GM21367 (cell line): ENCODE data around the gene TSTD2.
"Not testable (repeated sequence)": the region's sequence is repeated elsewhere in the genome, so short reads cannot be mapped to it uniquely, and the experiment has no call there.

Source experiments
- ATAC-seq: cut with Tn5 transposase; IDR thresholded peaks from one replicate; pipeline ENCODE4 v1.9.1; 2021; ENCODE audit not compliant: unreplicated experiment

The TSTD2 gene

GRCh38 chr9:97593960-97594359, 39.2 kb downstream of the TSTD2 start:
- no peak for ATAC-seq

GRCh38 chr9:97592126-97592525, 41.0 kb downstream of the TSTD2 start:
- no peak for ATAC-seq

GRCh38 chr9:97591535-97591934, 41.6 kb downstream of the TSTD2 start:
- no peak for ATAC-seq

- not testable (repeated sequence) for ATAC-seq
Measured at GRCh38 chr9:97586909-97587308, 46.3 kb downstream of the TSTD2 start.

GRCh38 chr9:97584778-97585177, 48.4 kb downstream of the TSTD2 start:
- not testable (repeated sequence) for ATAC-seq

- ATAC-seq = not testable (repeated sequence)
Measured at GRCh38 chr9:97581590-97581989, 51.6 kb downstream of the TSTD2 start.

GRCh38 chr9:97579914-97580313, 53.3 kb downstream of the TSTD2 start:
- ATAC-seq = no peak

- ATAC-seq = no peak
Measured at GRCh38 chr9:97578846-97579245, 54.3 kb downstream of the TSTD2 start.

GRCh38 chr9:97577051-97577450, 56.1 kb downstream of the TSTD2 start:
- ATAC-seq = no peak

- ATAC-seq = no peak
Measured at GRCh38 chr9:97575673-97576200, 57.4 kb downstream of the TSTD2 start.

- not testable (repeated sequence) for ATAC-seq
Measured at GRCh38 chr9:97574921-97575672, 58.1 kb downstream of the TSTD2 start.

- ATAC-seq = not testable (repeated sequence)
Measured at GRCh38 chr9:97574101-97574571, 59.0 kb downstream of the TSTD2 start.

- ATAC-seq = no peak
Measured at GRCh38 chr9:97573482-97574073, 59.6 kb downstream of the TSTD2 start.

GRCh38 chr9:97572892-97573365, 60.2 kb downstream of the TSTD2 start:
- no peak for ATAC-seq

- no peak for ATAC-seq
Measured at GRCh38 chr9:97572196-97572891, 60.8 kb downstream of the TSTD2 start.

GRCh38 chr9:97571664-97572063, 61.5 kb downstream of the TSTD2 start:
- ATAC-seq = no peak

GRCh38 chr9:97570899-97571298, 62.3 kb downstream of the TSTD2 start:
- ATAC-seq = no peak

- no peak for ATAC-seq
Measured at GRCh38 chr9:97568461-97569275, 64.5 kb downstream of the TSTD2 start.

- no peak for ATAC-seq
Measured at GRCh38 chr9:97567894-97568202, 65.3 kb downstream of the TSTD2 start.

- no peak for ATAC-seq
Measured at GRCh38 chr9:97567182-97567893, 65.8 kb downstream of the TSTD2 start.
